IPS DF 4.7 (cell line): ENCODE data around the gene OTX2.

ENCODE experiments used
- DNase-seq: peaks from one replicate; pipeline ENCODE4 v3.0.0-alpha.2; 2013; ENCODE audit warnings: low spot score; ENCODE audit errors: extremely low read depth

OTX2 gene

GRCh38 chr14:56797003-56797568, 13.2 kb downstream of the OTX2 start:
- no peak for DNase-seq

DNA sequence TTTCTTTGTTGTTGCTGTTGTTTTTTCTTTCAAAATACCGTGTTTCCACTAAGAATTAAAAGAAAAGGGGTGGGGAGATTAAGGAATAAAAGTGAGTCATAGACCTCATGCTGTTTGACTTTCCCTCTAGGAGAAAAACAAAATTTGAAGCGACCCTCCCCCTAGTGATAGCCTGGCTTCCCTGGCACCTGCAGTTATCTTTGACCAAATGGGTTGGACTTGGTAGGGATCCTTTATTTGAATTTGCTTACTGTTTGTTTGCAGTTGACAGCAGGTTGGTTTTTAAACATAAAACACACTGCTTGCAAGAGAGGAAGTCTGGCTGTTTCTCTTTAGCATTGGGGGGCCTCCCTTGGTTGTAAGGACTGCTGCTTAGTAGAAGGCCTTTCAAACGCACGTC, 14.0 kb downstream of the OTX2 start:
- no peak for DNase-seq

- DNase-seq, result no peak
Observed at GRCh38 chr14:56795284-56795622, 15.0 kb downstream of the OTX2 start.

GRCh38 chr14:56794557-56795283, 15.6 kb downstream of the OTX2 start:
- DNase-seq, result no peak

GRCh38 chr14:56794088-56794556, 16.2 kb downstream of the OTX2 start:
- no peak for DNase-seq

DNA sequence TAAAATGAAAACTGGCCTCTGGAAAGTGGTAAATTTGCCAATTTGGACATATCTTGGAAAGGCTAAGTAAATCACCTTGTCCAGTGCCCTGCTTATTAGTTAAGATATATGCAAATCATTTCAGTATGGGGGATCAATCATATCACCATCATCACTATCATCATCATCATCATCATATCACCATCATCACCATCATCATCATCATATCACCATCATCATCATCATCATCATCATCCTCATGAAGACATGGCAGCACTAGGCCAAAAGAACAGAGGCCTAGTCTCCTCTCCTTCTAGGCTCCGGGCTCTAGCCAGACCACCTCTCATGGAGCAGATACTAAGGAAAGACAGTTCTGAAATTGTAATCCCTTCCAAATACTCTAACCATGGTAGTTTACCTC, 20.3 kb downstream of the OTX2 start:
- no peak for DNase-seq

- DNase-seq, result no peak
Observed at GRCh38 chr14:56787530-56787929, 22.7 kb downstream of the OTX2 start.

- DNase-seq, result no peak
Observed at GRCh38 chr14:56782711-56783110, 27.6 kb downstream of the OTX2 start.

- no peak for DNase-seq
Observed at GRCh38 chr14:56774503-56774902, 35.8 kb downstream of the OTX2 start.

DNA sequence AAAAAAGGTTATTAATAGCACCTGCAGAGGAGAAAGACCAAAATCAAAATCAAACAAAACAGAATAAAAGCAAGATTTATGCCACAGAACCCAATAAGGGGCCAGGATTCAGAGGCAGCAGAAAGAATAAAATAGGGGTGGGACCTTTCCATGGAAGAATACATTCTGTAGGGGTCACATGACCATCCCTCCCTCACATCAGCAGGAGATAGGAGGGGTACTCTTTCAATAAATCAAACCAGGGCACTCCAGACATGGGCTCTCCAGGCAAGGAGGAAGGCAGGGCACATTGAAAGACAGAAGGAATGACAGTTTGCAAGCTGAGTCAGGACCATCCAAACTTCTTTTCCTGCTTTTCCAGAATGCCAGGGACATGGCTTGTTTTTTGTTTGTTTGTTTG, 39.8 kb downstream of the OTX2 start:
- no peak for DNase-seq

- no peak for DNase-seq
Observed at GRCh38 chr14:56760164-56760914, 49.9 kb downstream of the OTX2 start.

DNA sequence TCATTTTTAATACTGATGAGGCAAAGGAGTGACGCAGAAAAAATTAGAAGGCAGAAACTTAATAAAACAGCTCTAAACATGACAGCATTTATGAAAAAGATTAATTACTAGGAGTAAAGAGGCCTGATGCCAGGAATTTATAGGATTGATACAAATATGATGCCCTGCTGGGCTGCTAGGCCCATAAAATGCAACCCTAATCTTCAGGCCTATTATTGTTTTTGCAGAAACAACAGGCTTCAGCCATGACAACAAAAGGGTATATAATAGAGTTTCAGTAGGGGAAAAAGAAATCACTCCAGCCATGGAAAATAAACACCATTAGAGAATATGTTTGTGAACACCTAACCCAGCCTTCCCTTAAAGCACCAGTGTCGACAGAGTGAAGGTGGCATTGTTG, 50.6 kb downstream of the OTX2 start:
- no peak for DNase-seq

DNA sequence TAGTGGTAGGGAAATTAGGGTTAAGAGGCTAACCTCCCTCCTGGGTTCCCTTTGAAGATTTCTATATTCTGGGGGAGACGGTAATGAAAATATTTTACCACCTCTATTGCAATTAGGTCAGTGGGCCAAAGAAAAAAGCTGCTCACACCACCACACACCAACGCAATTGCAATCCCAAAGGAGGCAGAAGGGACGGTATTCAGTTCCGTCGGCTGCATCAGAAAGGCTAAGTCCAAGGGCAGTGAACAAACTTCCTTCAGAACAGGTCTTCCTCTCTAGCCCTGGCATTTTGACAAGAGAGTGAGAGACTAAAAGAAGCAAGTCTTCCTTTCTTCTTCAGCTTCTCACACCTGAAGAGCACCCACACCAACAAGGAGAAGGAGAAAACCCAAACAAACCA, 51.2 kb downstream of the OTX2 start:
- DNase-seq, result no peak

- no peak for DNase-seq
Observed at GRCh38 chr14:56754921-56755320, 55.4 kb downstream of the OTX2 start.

- no peak for DNase-seq
Observed at GRCh38 chr14:56753396-56753795, 56.9 kb downstream of the OTX2 start.

DNA sequence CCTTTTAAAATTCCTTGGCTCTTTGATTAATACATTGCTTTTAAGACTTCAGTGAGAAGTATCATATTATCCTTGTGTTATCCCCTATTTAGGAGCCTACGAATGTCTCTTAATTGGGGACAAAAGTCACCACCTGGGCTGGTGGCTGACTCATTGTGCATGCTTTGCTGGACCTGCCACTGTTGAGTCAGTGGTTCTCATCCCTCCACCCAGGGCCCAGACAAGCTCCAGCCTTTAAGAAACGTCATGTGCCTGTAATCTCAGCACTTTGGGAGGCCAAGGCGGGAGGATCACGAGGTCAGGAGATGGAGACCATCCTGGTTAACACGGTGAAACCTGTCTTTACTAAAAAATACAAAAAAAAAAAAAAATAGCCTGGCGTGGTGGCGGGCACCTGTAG, 57.9 kb downstream of the OTX2 start:
- no peak for DNase-seq

DNA sequence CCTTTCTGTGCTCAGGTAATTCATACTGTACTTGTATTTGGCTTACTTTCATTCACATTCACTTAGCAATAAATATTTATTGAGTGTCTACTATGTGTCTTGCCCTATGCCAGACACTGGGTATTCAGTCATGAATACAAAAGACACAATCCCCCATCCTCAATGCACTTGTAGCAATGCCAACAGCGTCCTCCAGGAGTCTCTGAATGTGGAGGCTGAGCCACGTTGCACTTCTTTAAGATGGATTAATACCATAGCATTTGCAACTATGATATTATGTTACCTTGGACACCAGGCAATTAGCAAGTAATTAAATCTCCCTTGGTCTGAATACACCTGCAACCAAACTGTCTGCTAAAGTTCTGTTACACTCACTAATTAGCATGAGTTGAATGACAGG, 58.8 kb downstream of the OTX2 start:
- no peak for DNase-seq
